Astrocyte (in vitro differentiated cells and primary cell): ENCODE results near the gene EXPH5. TPM values are rescaled to one million over a fixed set of nuclear protein-coding genes. Genes with fewer than 3 reads are reported as not detected.

Experiments used
- DNase-seq: peaks from one replicate; pipeline ENCODE4 v3.0.0-alpha.2; 2010; ENCODE audit warnings: low read depth
- FAIRE-seq: peaks from 2 replicates; lab custom pipeline; 2011; peaks lifted over from hg19 to GRCh38; lab: Jason Lieb, UNC
- H2AFZ ChIP-seq: 2 replicates; pipeline ENCODE4 v1.6.0; 2012; ENCODE audit warnings: low read depth, low read length, inconsistent platforms
- H3K27ac ChIP-seq: 2 replicates; pipeline ENCODE4 v1.5.1; 2011; ENCODE audit warnings: low read depth, low read length, inconsistent platforms
- H3K27me3 ChIP-seq: 2 replicates; pipeline ENCODE4 v1.6.0; 2011; ENCODE audit warnings: low read length, inconsistent platforms; ENCODE audit not compliant: insufficient read depth
- H3K36me3 ChIP-seq: 2 replicates; pipeline ENCODE4 v1.5.1; 2011; ENCODE audit warnings: low read length, inconsistent platforms; ENCODE audit not compliant: insufficient read depth
- H3K4me1 ChIP-seq: 2 replicates; pipeline ENCODE4 v1.5.1; 2011; ENCODE audit warnings: low read length, inconsistent platforms; ENCODE audit not compliant: insufficient read depth
- H3K4me2 ChIP-seq: 2 replicates; pipeline ENCODE4 v1.6.0; 2012; ENCODE audit warnings: low read length, inconsistent platforms
- H3K4me3 ChIP-seq: 2 replicates; pipeline ENCODE4 v1.5.1; 2011; ENCODE audit warnings: low read depth, mild to moderate bottlenecking, low read length, inconsistent platforms; ENCODE audit not compliant: insufficient read depth
- H3K79me2 ChIP-seq: 2 replicates; pipeline ENCODE4 v1.6.0; 2012; ENCODE audit warnings: mild to moderate bottlenecking, low read length, inconsistent platforms; ENCODE audit not compliant: insufficient read depth
- H3K9ac ChIP-seq: 2 replicates; pipeline ENCODE4 v1.6.0; 2012; ENCODE audit warnings: mild to moderate bottlenecking, low read length, inconsistent platforms
- H3K9me3 ChIP-seq: 2 replicates; pipeline ENCODE4 v1.5.1; 2012; ENCODE audit warnings: low read depth, mild to moderate bottlenecking, low read length, inconsistent platforms; ENCODE audit not compliant: insufficient read depth
- H4K20me1 ChIP-seq: 2 replicates; pipeline ENCODE4 v1.6.0; 2012; ENCODE audit warnings: low read length, inconsistent platforms; ENCODE audit not compliant: insufficient read depth
- H3K27ac Mint-ChIP-seq: one replicate; pipeline ENCODE4 v1.8.0; 2021; ENCODE audit warnings: mild to moderate bottlenecking, mixed read lengths; ENCODE audit not compliant: unreplicated experiment
- H3K27me3 Mint-ChIP-seq: one replicate; pipeline ENCODE4 v1.8.0; 2021; ENCODE audit warnings: low read depth, mixed read lengths; ENCODE audit not compliant: unreplicated experiment
- H3K36me3 Mint-ChIP-seq: one replicate; pipeline ENCODE4 v1.8.0; 2021; ENCODE audit warnings: low read depth, mixed read lengths; ENCODE audit not compliant: unreplicated experiment
- H3K4me1 Mint-ChIP-seq: one replicate; pipeline ENCODE4 v1.8.0; 2021; ENCODE audit warnings: low read depth, mixed read lengths; ENCODE audit not compliant: unreplicated experiment
- H3K4me3 Mint-ChIP-seq: one replicate; pipeline ENCODE4 v1.8.0; 2021; ENCODE audit warnings: mild to moderate bottlenecking, moderate library complexity, mixed read lengths; ENCODE audit not compliant: unreplicated experiment
- H3K9me3 Mint-ChIP-seq: one replicate; pipeline ENCODE4 v1.8.0; 2021; ENCODE audit warnings: mild to moderate bottlenecking, mixed read lengths; ENCODE audit not compliant: unreplicated experiment
- CTCF ChIP-seq: IDR thresholded peaks from 2 replicates; pipeline ENCODE4 v1.5.1; 2011; ENCODE audit warnings: low read depth, mild to moderate bottlenecking, inconsistent platforms, low read length, moderate library complexity; ENCODE audit not compliant: insufficient read depth
- EZH2 ChIP-seq: IDR thresholded peaks from 2 replicates; pipeline ENCODE4 v1.6.1; 2012; ENCODE audit warnings: mild to moderate bottlenecking, low read length, inconsistent platforms; ENCODE audit not compliant: insufficient read depth
- total RNA-seq: library from RNA; stranded (reverse); gene quantifications from 2 replicates; pipeline ENCODE4 v1.2.1, GENCODE V29; 2021

The EXPH5 gene
- total RNA-seq, 1 donor from 2014 or later = 7.9 TPM

DNA sequence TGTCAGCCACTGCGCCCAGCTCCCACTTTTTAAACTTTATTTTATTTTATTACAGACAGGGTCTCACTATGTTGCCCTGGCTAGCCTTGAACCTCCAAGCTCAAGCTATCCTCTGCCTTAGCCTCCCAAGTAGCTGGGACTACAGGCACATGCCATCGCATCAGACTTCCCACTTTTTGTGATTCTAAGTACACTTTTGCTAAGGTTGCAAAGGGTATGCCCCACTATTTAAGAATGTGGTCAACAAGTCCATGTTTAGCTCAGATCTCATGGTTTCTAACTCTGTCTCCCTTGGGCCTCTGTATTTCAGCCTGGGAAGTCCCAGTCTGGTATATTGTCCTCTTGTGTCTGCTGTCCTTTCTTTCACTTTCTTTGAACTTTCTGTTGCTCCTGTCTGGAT, 35.3 kb downstream of the EXPH5 start:
- Histone ChIP-seq H3K79me2 (no peaks in the 10 kb centered on the region), H3K4me2 (no peak overlapping the region), H3K9me3 (no peaks in the 10 kb centered on the region), H4K20me1 (no peaks in the 10 kb centered on the region), H3K9ac (no peak overlapping the region), H3K36me3 (no peaks in the 10 kb centered on the region), H3K4me3 (no peak overlapping the region), H3K4me1 (peaks cover 28% of the 10 kb centered on the region), H3K27ac (no peak overlapping the region), H2AFZ (no peak overlapping the region), H3K27me3 (no peaks in the 10 kb centered on the region)
- H3K27ac Mint-ChIP-seq = no peak overlapping the region
- DNase-seq = no peak
- no peaks in the 10 kb centered on the region for H3K36me3 Mint-ChIP-seq
- H3K9me3 Mint-ChIP-seq = no peaks in the 10 kb centered on the region
- FAIRE-seq = no peak
- H3K4me1 Mint-ChIP-seq = peaks cover 49% of the 10 kb centered on the region
- no peaks in the 10 kb centered on the region for H3K27me3 Mint-ChIP-seq
- no peak overlapping the region for H3K4me3 Mint-ChIP-seq
- TF ChIP-seq CTCF = no peak
- TF ChIP-seq EZH2 = no peak

GRCh38 chr11:108556019-108556418, 37.5 kb downstream of the EXPH5 start:
- no peak overlapping the region for H3K4me3 ChIP-seq
- H3K27ac Mint-ChIP-seq = no peak overlapping the region
- H3K27me3 ChIP-seq = no peaks in the 10 kb centered on the region
- H3K9me3 Mint-ChIP-seq = no peaks in the 10 kb centered on the region
- no peaks in the 10 kb centered on the region for H4K20me1 ChIP-seq
- peaks cover 19% of the 10 kb centered on the region for H3K4me1 ChIP-seq
- no peak overlapping the region for H2AFZ ChIP-seq
- no peaks in the 10 kb centered on the region for H3K36me3 Mint-ChIP-seq
- H3K79me2 ChIP-seq = no peaks in the 10 kb centered on the region
- no peak overlapping the region for H3K4me2 ChIP-seq
- H3K27ac ChIP-seq = no peak overlapping the region
- no peak overlapping the region for H3K9ac ChIP-seq
- TF ChIP-seq CTCF (no peak), EZH2 (no peak)
- DNase-seq = no peak
- no peak for FAIRE-seq
- peaks cover 35% of the 10 kb centered on the region for H3K4me1 Mint-ChIP-seq
- H3K9me3 ChIP-seq = no peaks in the 10 kb centered on the region
- no peaks in the 10 kb centered on the region for H3K27me3 Mint-ChIP-seq
- no peaks in the 10 kb centered on the region for H3K36me3 ChIP-seq
- H3K4me3 Mint-ChIP-seq = no peak overlapping the region

- Histone ChIP-seq H3K4me3 (no peak overlapping the region), H3K9me3 (no peaks in the 10 kb centered on the region), H3K4me2 (no peak overlapping the region), H3K27me3 (no peaks in the 10 kb centered on the region), H3K36me3 (no peaks in the 10 kb centered on the region), H3K27ac (no peak overlapping the region), H3K4me1 (no peaks in the 10 kb centered on the region), H3K79me2 (no peaks in the 10 kb centered on the region), H2AFZ (peak overlapping the region; percentile 30), H3K9ac (no peak overlapping the region), H4K20me1 (no peaks in the 10 kb centered on the region)
- no peak for FAIRE-seq
- no peak overlapping the region for H3K4me3 Mint-ChIP-seq
- no peak for TF ChIP-seq EZH2
- TF ChIP-seq CTCF = no peak
- no peaks in the 10 kb centered on the region for H3K9me3 Mint-ChIP-seq
- H3K27ac Mint-ChIP-seq = no peak overlapping the region
- no peaks in the 10 kb centered on the region for H3K27me3 Mint-ChIP-seq
- H3K4me1 Mint-ChIP-seq = peaks cover 7% of the 10 kb centered on the region
- peak; percentile 40 for DNase-seq
- peaks cover 1% of the 10 kb centered on the region for H3K36me3 Mint-ChIP-seq
Observed at GRCh38 chr11:108551651-108552462, 41.7 kb downstream of the EXPH5 start.
